ENCODE results near the gene TMEFF2.

DNA sequence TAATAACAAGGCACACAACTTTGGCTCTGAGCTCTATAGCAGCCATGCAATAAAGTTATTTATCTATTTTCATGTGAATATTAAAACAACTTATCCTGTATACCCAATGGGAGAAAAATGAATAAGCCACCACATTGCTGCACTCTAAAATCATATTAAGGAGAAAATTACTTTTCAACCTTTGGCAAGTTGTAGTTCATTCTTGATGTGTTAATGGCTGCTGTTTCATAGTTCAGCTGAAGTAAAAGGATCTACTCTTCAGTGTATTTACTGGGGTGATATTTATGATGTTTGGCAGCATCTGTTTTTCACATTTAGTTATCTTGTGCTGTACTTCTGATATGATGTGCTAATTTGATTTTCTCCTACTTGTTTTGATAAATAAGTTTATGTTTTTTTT is 71.8 kb downstream of the TMEFF2 start:
- TF ChIP-seq CTCF (IDR thresholded peaks at IDR 0.05; ENCODE audit: low read depth, low read length, missing input control) (no peak), RAD21 (IDR thresholded peaks at IDR 0.05) (no peak), EGR1 (IDR thresholded peaks at IDR 0.05; ENCODE audit: low read depth in 2 of 2) (no peak), REST (IDR thresholded peaks at IDR 0.05) (no peak), GABPA (IDR thresholded peaks at IDR 0.05 in 1 of 2, conservative IDR thresholded peaks at IDR 0.05 in 1 of 2) (no peak), TAF1 (conservative IDR thresholded peaks at IDR 0.05) (no peak), HNF4A (conservative IDR thresholded peaks at IDR 0.05) (no peak), NR2F2 (IDR thresholded peaks at IDR 0.05) (no peak), YY1 (IDR thresholded peaks at IDR 0.05) (no peak)
- TF ChIP-seq, protein P1, sequence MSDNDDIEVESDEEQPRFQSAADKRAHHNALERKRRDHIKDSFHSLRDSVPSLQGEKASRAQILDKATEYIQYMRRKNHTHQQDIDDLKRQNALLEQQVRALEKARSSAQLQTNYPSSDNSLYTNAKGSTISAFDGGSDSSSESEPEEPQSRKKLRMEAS (IDR thresholded peaks at IDR 0.05), result no peak
- TF ChIP-seq, protein P2, sequence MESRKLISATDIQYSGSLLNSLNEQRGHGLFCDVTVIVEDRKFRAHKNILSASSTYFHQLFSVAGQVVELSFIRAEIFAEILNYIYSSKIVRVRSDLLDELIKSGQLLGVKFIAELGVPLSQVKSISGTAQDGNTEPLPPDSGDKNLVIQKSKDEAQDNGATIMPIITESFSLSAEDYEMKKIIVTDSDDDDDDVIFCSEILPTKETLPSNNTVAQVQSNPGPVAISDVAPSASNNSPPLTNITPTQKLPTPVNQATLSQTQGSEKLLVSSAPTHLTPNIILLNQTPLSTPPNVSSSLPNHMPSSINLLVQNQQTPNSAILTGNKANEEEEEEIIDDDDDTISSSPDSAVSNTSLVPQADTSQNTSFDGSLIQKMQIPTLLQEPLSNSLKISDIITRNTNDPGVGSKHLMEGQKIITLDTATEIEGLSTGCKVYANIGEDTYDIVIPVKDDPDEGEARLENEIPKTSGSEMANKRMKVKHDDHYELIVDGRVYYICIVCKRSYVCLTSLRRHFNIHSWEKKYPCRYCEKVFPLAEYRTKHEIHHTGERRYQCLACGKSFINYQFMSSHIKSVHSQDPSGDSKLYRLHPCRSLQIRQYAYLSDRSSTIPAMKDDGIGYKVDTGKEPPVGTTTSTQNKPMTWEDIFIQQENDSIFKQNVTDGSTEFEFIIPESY (IDR thresholded peaks at IDR 0.05), result no peak
